Measurements from ENCODE around the gene NFKBIE.

GRCh38 chr6:44249082-44249748 is 16.1 kb downstream of the NFKBIE start:
- TF ChIP-seq, protein P1, sequence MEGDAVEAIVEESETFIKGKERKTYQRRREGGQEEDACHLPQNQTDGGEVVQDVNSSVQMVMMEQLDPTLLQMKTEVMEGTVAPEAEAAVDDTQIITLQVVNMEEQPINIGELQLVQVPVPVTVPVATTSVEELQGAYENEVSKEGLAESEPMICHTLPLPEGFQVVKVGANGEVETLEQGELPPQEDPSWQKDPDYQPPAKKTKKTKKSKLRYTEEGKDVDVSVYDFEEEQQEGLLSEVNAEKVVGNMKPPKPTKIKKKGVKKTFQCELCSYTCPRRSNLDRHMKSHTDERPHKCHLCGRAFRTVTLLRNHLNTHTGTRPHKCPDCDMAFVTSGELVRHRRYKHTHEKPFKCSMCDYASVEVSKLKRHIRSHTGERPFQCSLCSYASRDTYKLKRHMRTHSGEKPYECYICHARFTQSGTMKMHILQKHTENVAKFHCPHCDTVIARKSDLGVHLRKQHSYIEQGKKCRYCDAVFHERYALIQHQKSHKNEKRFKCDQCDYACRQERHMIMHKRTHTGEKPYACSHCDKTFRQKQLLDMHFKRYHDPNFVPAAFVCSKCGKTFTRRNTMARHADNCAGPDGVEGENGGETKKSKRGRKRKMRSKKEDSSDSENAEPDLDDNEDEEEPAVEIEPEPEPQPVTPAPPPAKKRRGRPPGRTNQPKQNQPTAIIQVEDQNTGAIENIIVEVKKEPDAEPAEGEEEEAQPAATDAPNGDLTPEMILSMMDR (IDR thresholded peaks at IDR 0.05): no peak
- TF ChIP-seq POLR2AphosphoS5 (IDR thresholded peaks at IDR 0.05): peak in 1 of 3 donors; percentile 17
